C4-2B (cell line): ENCODE measurements around the gene SLC25A21.

Experiments
- CTCF ChIP-seq: fragments of 450-650 bp; conservative IDR thresholded peaks from 2 replicates; pipeline ENCODE4 v1.5.1; 2017; ENCODE audit warnings: mild to moderate bottlenecking
- ZFX ChIP-seq: fragments of 450-650 bp; IDR thresholded peaks from 2 replicates; pipeline ENCODE4 v1.6.1; 2017

- TF ChIP-seq CTCF (no peak), ZFX (no peak)
These were observed 3.7 kb downstream of the SLC25A21 start for GRCh38 chr14:37168721-37169120.
